OCI-LY3 (cell line): ENCODE data around the gene CBX1.

Source experiments
- EZH2phosphoT487 ChIP-seq: fragments of 200-600 bp; shearing (Covaris generic); IDR thresholded peaks from 2 replicates; pipeline ENCODE4 v1.6.1; 2018; ENCODE audit warnings: antibody characterized with exemption, mixed run types, low read depth
- TF ChIP-seq, protein P1 (sequence below): fragments of 200-600, 300-600 bp; sonication (generic); IDR thresholded peaks from 2 replicates; pipeline ENCODE4 v1.5.1; 2014; ENCODE audit warnings: antibody characterized with exemption, low read length, low read depth

DNA sequence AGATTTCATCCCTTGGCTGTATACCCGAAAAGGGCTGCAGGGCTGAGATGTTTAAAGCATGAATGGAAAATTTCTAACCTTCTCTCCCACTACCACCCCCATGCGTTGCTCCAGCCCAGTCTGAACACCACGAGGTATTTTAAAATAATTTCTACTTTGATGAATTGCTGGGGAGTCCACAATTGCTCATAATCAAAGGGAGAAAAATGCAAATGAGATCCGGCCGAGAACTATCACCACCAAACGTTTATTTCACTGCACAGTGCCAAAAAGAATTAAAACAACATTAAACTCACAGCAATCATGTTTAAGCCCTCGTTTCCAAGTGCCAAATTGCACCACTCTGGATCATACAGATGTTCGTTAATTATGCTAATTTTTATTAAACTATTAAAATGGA is 43.0 kb upstream of the CBX1 start:
- no peak for TF ChIP-seq EZH2phosphoT487
- TF ChIP-seq, protein P1, sequence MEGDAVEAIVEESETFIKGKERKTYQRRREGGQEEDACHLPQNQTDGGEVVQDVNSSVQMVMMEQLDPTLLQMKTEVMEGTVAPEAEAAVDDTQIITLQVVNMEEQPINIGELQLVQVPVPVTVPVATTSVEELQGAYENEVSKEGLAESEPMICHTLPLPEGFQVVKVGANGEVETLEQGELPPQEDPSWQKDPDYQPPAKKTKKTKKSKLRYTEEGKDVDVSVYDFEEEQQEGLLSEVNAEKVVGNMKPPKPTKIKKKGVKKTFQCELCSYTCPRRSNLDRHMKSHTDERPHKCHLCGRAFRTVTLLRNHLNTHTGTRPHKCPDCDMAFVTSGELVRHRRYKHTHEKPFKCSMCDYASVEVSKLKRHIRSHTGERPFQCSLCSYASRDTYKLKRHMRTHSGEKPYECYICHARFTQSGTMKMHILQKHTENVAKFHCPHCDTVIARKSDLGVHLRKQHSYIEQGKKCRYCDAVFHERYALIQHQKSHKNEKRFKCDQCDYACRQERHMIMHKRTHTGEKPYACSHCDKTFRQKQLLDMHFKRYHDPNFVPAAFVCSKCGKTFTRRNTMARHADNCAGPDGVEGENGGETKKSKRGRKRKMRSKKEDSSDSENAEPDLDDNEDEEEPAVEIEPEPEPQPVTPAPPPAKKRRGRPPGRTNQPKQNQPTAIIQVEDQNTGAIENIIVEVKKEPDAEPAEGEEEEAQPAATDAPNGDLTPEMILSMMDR: no peak
